Astrocyte of the spinal cord (primary cell): ENCODE results near the gene PTP4A1.
"Not testable (repeated sequence)": the region's sequence is repeated elsewhere in the genome, so short reads cannot be mapped to it uniquely, and the experiment has no call there.

ENCODE experiments used
- DNase-seq: peaks from one replicate; pipeline ENCODE4 v3.0.0; 2011; ENCODE audit warnings: low read depth, low spot score
- H3K4me3 ChIP-seq: 2 replicates; pipeline ENCODE4 v1.5.1; 2011; ENCODE audit warnings: low read depth, mild to moderate bottlenecking, low read length, moderate library complexity
- CTCF ChIP-seq: IDR thresholded peaks from 2 replicates; pipeline ENCODE4 v1.5.1; 2012; ENCODE audit warnings: low read depth, mild to moderate bottlenecking, low read length, inconsistent platforms
- in situ Hi-C: cut with HindIII; loops from 2 replicates; pipeline ENCODE4 v1.10.0; 2017; ENCODE audit warnings: low sequenced_read_pairs

PTP4A1 gene

GRCh38 chr6:63572044-63572746 lies at the start of gene PTP4A1, which contains the start of gene LOC128125822:
Gene PTP4A1, plus strand, starts transcription at chr6:63572480. Its CDS starts 4,401 bp downstream, at chr6:63576881.
Gene LOC128125822, plus strand, starts transcription at chr6:63572480.
- in situ Hi-C loops, result no loop called here
- peak within 1 kb of the TSS; percentile 93 for H3K4me3 ChIP-seq
- DNase-seq, result peak; percentile 99
- TF ChIP-seq CTCF, result no peak

GRCh38 chr6:63522911-63523287 lies 49.4 kb upstream of the PTP4A1 start:
- H3K4me3 ChIP-seq, DNase-seq, in situ Hi-C loops: not testable (repeated sequence)

GRCh38 chr6:63523630-63524029 lies 48.6 kb upstream of the PTP4A1 start:
- no peak overlapping the region for H3K4me3 ChIP-seq
- TF ChIP-seq CTCF, result no peak
- no peak for DNase-seq
- in situ Hi-C loops, result no loop called here

GRCh38 chr6:63525186-63525878 lies 46.9 kb upstream of the PTP4A1 start:
- TF ChIP-seq CTCF, result no peak
- in situ Hi-C loops, result no loop called here
- H3K4me3 ChIP-seq, result no peak overlapping the region
- DNase-seq, result no peak

- no peak for DNase-seq
- TF ChIP-seq CTCF, result no peak
- no peak overlapping the region for H3K4me3 ChIP-seq
- in situ Hi-C loops, result no loop called here
Observed at GRCh38 chr6:63526931-63527330, 45.3 kb upstream of the PTP4A1 start.

GRCh38 chr6:63527658-63528514 lies 44.4 kb upstream of the PTP4A1 start:
- H3K4me3 ChIP-seq, result no peak overlapping the region
- peak; percentile 99 for DNase-seq
- in situ Hi-C loops, result no loop called here
- no peak for TF ChIP-seq CTCF
